Lung (tissue), 12 donors: ENCODE results near the gene SOD2. TPM values are rescaled to one million over a fixed set of nuclear protein-coding genes. Genes with fewer than 3 reads are reported as not detected.

Experiments used
- ATAC-seq: fragments of 200-7000 bp; cut with Tn5 transposase; one replicate; pipeline ENCODE4 v1.9.1; 2020; ENCODE audit warnings: moderate number of reproducible peaks; ENCODE audit not compliant: insufficient read depth, low FRiP score
- DNase-seq, 3 donors: peaks; one replicate each; pipeline ENCODE4 v3.0.0-alpha.2; 2013 to 2017
- H3K27ac ChIP-seq, 2 donors: one replicate each; pipeline ENCODE4 v1.5.1; 2013; ENCODE audit warnings: mild to moderate bottlenecking in 2 of 2, moderate library complexity in 2 of 2, control low read depth in 1 of 2, inconsistent platforms in 1 of 2, low read depth in 1 of 2, low read length in 1 of 2
- H3K27me3 ChIP-seq, 3 donors: one replicate each; pipeline ENCODE4 v1.5.1; 2013; ENCODE audit warnings: low read length in 2 of 3; ENCODE audit not compliant: control insufficient read depth in 3 of 3, insufficient read depth in 3 of 3
- H3K36me3 ChIP-seq, 4 donors: one replicate each; pipeline ENCODE4 v1.5.1; 2013; ENCODE audit warnings: low read length in 4 of 4, mild to moderate bottlenecking in 1 of 4, moderate library complexity in 1 of 4; ENCODE audit not compliant: control insufficient read depth in 4 of 4, insufficient read depth in 4 of 4
- H3K4me1 ChIP-seq, 5 donors: one replicate each; pipeline ENCODE4 v1.5.1; 2013; ENCODE audit warnings: low read length in 5 of 5, mild to moderate bottlenecking in 2 of 5, moderate library complexity in 1 of 5; ENCODE audit not compliant: control insufficient read depth in 5 of 5, insufficient read depth in 5 of 5
- H3K4me3 ChIP-seq: one replicate; pipeline ENCODE4 v1.5.1; 2013; ENCODE audit warnings: mild to moderate bottlenecking, control low read depth, moderate library complexity
- H3K9ac ChIP-seq, 2 donors: one replicate each; pipeline ENCODE4 v1.5.1; 2013; ENCODE audit warnings: low read length in 2 of 2, control low read depth in 1 of 2; ENCODE audit not compliant: insufficient read depth in 1 of 2
- H3K9me3 ChIP-seq, 4 donors: one replicate each; pipeline ENCODE4 v1.5.1; 2013; ENCODE audit warnings: low read length in 3 of 4, mild to moderate bottlenecking in 1 of 4, moderate library complexity in 1 of 4; ENCODE audit not compliant: control insufficient read depth in 4 of 4, insufficient read depth in 3 of 4
- WGBS, 2 donors: extraction: QIAGEN DNeasy Blood & Tissue Kit; methylation state at CpG; one replicate each; pipeline ENCODE4 v1.1.7; 2013; 5-methylcytosine and 5-hydroxymethylcytosine counted together
- polyA plus RNA-seq, 2 donors: library from polyadenylated mRNA; stranded (reverse); fragments of 200-250 nt; gene quantifications; one replicate each; pipeline ENCODE4 v1.2.1, GENCODE V29; 2013
- total RNA-seq, 2 donors: library from RNA; depleted of rRNA in 1 of 2; stranded (reverse); fragments of >200 nt in 1 of 2; gene quantifications; one replicate each; pipeline ENCODE4 v1.2.1, GENCODE V29; 2014 to 2021
- TF ChIP-seq, protein P1 (sequence below): IDR thresholded peaks from 2 replicates; pipeline ENCODE4 v1.5.1; 2012; ENCODE audit warnings: mild to moderate bottlenecking; ENCODE audit errors: control extremely low read depth, extremely low read depth
- donor health status: control.
- donor health status: control.
- donor health status: Bipolar disorder and iron deficiency.
- donor health status: healthy.
- donor health status: DM: yes; HTN: yes; CAD: no.

The SOD2 gene
- total and polyA plus RNA-seq, 4 donors: 219 to 3,918 (median 802) TPM

DNA sequence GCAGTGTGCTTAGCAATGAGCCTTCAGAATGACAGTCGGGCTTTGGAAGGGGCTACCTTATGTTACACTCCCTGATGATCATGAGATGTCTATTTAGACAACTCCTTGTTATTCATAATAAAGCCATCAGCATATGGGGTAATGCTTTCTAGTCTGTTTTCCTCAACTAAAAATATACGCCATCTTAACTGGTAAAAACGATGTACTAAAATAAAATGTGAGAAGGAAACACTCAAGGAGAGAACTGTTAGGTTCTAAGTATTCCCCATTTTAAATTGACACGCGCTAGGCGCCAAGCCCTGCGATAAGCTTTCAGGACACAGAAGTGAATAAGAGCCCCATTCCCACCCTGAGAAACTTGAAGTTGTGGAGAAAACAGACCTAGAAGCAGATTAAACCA, 43.6 kb downstream of the SOD2 start:
- peaks cover 0 to 4% (median 1%) of the 10 kb centered on the region in 4 donors for H3K36me3 ChIP-seq
- H3K9ac ChIP-seq: no peak overlapping the region
- H3K27me3 ChIP-seq: no peaks in the 10 kb centered on the region
- no peak overlapping the region for H3K4me3 ChIP-seq
- no peaks in the 10 kb centered on the region for H3K9me3 ChIP-seq
- H3K4me1 ChIP-seq: no peaks in the 10 kb centered on the region
- TF ChIP-seq, protein P1, sequence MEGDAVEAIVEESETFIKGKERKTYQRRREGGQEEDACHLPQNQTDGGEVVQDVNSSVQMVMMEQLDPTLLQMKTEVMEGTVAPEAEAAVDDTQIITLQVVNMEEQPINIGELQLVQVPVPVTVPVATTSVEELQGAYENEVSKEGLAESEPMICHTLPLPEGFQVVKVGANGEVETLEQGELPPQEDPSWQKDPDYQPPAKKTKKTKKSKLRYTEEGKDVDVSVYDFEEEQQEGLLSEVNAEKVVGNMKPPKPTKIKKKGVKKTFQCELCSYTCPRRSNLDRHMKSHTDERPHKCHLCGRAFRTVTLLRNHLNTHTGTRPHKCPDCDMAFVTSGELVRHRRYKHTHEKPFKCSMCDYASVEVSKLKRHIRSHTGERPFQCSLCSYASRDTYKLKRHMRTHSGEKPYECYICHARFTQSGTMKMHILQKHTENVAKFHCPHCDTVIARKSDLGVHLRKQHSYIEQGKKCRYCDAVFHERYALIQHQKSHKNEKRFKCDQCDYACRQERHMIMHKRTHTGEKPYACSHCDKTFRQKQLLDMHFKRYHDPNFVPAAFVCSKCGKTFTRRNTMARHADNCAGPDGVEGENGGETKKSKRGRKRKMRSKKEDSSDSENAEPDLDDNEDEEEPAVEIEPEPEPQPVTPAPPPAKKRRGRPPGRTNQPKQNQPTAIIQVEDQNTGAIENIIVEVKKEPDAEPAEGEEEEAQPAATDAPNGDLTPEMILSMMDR: no peak
- no peak overlapping the region for H3K27ac ChIP-seq
- ATAC-seq (no peak), DNase-seq (no peak)
- WGBS, 2 donors: 94 to 95% methylated on average over 7 of the region's 7 CpGs

DNA sequence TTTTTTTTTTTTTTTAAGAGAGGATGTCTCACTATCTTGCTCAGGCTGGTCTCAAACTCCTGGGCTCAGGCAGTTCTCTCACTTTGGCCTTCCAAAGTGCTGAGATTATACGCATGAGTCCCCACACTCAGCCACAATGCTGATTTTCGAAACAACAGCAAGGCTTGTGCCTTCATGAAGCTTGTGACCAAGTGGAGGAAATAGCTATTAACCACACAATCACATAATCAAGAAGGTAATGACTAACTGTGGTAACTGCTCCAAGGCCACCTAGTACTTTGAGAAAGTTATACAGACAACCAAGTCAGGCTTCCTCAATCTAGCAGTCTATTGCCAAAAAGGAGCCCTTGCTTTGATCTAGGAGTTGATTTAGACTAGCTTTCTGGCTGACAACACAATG, 46.3 kb downstream of the SOD2 start:
- H3K36me3 ChIP-seq: peaks cover 0 to 4% (median 1%) of the 10 kb centered on the region in 4 donors
- no peak overlapping the region for H3K9ac ChIP-seq
- no peak overlapping the region for H3K27ac ChIP-seq
- no peak overlapping the region for H3K4me3 ChIP-seq
- ATAC-seq: no peak
- WGBS, 2 donors: 80 to 82% methylated on average over 2 of the region's 2 CpGs
- no peaks in the 10 kb centered on the region for H3K9me3 ChIP-seq
- TF ChIP-seq, protein P1: no peak
- DNase-seq: peak in 1 of 3 donors; percentile 2
- H3K4me1 ChIP-seq: no peaks in the 10 kb centered on the region
- H3K27me3 ChIP-seq: no peaks in the 10 kb centered on the region

DNA sequence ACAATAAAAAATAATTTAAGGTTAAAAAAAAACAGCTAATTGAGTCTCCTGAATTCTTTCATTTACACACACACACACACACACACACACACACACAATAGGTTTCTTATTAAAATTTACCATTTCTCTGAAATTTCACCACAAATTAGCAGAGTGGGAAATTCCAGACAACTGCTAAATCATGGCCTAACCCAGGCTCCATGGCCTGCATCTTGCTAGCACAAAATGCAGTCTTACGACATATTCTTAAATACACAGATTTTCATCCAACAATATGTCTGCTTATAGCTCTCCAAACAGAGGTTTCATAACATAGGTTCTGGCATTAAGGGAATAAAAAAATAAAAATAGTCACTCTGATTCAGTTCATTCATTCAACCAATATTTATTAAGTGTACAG, 46.9 kb downstream of the SOD2 start:
- Histone ChIP-seq H3K4me3 (no peak overlapping the region), H3K9ac (no peak overlapping the region), H3K27ac (no peak overlapping the region), H3K36me3 (peaks cover 0 to 4% (median 1%) of the 10 kb centered on the region in 4 donors), H3K27me3 (no peaks in the 10 kb centered on the region), H3K9me3 (no peaks in the 10 kb centered on the region), H3K4me1 (no peaks in the 10 kb centered on the region)
- WGBS, 2 donors: 78 to 83% methylated on average over 1 of the region's 1 CpG
- ATAC-seq (no peak), DNase-seq (peak in 2 of 3 donors; percentile 9 to 57)
- TF ChIP-seq, protein P1: no peak

DNA sequence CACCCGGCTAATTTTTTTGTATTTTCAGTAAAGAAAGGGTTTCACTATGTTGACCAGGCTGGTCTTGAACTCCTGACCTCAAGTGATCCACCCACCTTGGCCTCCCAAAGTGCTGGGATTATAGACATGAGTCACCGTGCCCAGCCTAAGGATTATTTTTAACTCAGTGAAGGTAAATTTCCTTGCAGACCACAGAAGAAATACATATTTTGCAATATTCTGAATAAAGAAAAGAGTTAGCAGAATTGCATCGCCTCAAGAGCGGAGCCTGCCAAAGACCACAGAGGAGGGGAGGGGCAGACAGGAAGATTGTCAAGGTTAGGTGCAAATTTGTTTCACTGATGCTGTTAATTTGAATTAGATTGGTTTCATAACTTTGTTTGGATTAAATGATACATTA, 47.4 kb downstream of the SOD2 start:
- Histone ChIP-seq H3K4me1 (no peaks in the 10 kb centered on the region), H3K9me3 (no peaks in the 10 kb centered on the region), H3K36me3 (peaks cover 0 to 4% (median 2%) of the 10 kb centered on the region in 4 donors), H3K9ac (no peak overlapping the region), H3K4me3 (no peak overlapping the region), H3K27me3 (no peaks in the 10 kb centered on the region), H3K27ac (no peak overlapping the region)
- WGBS, 2 donors: 47 to 68% methylated on average over 4 of the region's 4 CpGs
- TF ChIP-seq, protein P1: no peak
- ATAC-seq (no peak), DNase-seq (peak in 1 of 3 donors; percentile 5)
